DOHH2 (cell line): Measurements from ENCODE around the gene ST3GAL3.

Source experiments
- H3F3A ChIP-seq: fragments of 200-600 bp; sonication (generic), shearing (Covaris generic); 2 replicates; pipeline ENCODE4 v1.6.0; 2016; ENCODE audit warnings: antibody characterized with exemption, mild to moderate bottlenecking; ENCODE audit not compliant: control insufficient read depth, insufficient read depth
- H3K27ac ChIP-seq: fragments of 200-600 bp; sonication (generic); 2 replicates; pipeline ENCODE4 v1.5.1; 2014; ENCODE audit warnings: low read depth, mild to moderate bottlenecking, low read length, moderate library complexity
- H3K27me3 ChIP-seq: fragments of 200-600 bp; sonication (generic); 2 replicates; pipeline ENCODE4 v1.6.1; 2014; ENCODE audit warnings: mild to moderate bottlenecking, low read length, mixed read lengths; ENCODE audit not compliant: control insufficient read depth
- H3K36me3 ChIP-seq: fragments of 200-600 bp; sonication (generic); 2 replicates; pipeline ENCODE4 v1.6.1; 2014; ENCODE audit warnings: mild to moderate bottlenecking, low read length, moderate library complexity, mixed read lengths; ENCODE audit not compliant: control insufficient read depth
- H3K4me1 ChIP-seq: fragments of 200-600 bp; sonication (generic); 2 replicates; pipeline ENCODE4 v1.6.1; 2014; ENCODE audit warnings: mild to moderate bottlenecking, low read length, mixed read lengths; ENCODE audit not compliant: control insufficient read depth
- H3K4me2 ChIP-seq: fragments of 200-600 bp; sonication (generic); 2 replicates; pipeline ENCODE4 v1.6.0; 2014; ENCODE audit warnings: mild to moderate bottlenecking, low read length, moderate library complexity
- H3K4me3 ChIP-seq: fragments of 200-600 bp; sonication (generic); 2 replicates; pipeline ENCODE4 v1.5.1; 2014; ENCODE audit warnings: mild to moderate bottlenecking, low read length, mixed read lengths
- H3K79me2 ChIP-seq: fragments of 200-600 bp; sonication (generic); 2 replicates; pipeline ENCODE4 v1.6.1; 2014; ENCODE audit warnings: mild to moderate bottlenecking, low read length, mixed read lengths; ENCODE audit not compliant: control insufficient read depth
- H3K9me2 ChIP-seq: fragments of 200-600 bp; sonication (generic); replicated peaks from 2 replicates; pipeline ENCODE4 v1.6.1; 2014; ENCODE audit warnings: mild to moderate bottlenecking, low read length, mixed read lengths; ENCODE audit not compliant: control insufficient read depth
- H3K9me3 ChIP-seq: fragments of 200-600 bp; sonication (generic); 2 replicates; pipeline ENCODE4 v1.6.1; 2014; ENCODE audit warnings: antibody characterized with exemption, low read length, mixed read lengths; ENCODE audit not compliant: control insufficient read depth, insufficient read depth
- H4K20me1 ChIP-seq: fragments of 200-600 bp; sonication (generic); 2 replicates; pipeline ENCODE4 v1.6.0; 2014; ENCODE audit warnings: low read depth, mild to moderate bottlenecking, antibody characterized with exemption, low read length, moderate library complexity; ENCODE audit not compliant: control insufficient read depth, insufficient read depth
- EZH2phosphoT487 ChIP-seq: fragments of 200-600 bp; sonication (generic); IDR thresholded peaks from 2 replicates; pipeline ENCODE4 v1.6.1; 2017; ENCODE audit warnings: borderline replicate concordance, mild to moderate bottlenecking, antibody characterized with exemption, low read length, moderate library complexity, mixed read lengths
- TF ChIP-seq, protein P1 (sequence below): fragments of 200-600 bp; sonication (generic); IDR thresholded peaks from one replicate; pipeline ENCODE4 v1.5.1; 2014; ENCODE audit warnings: antibody characterized with exemption, mild to moderate bottlenecking, low read depth, low read length; ENCODE audit not compliant: poor library complexity, severe bottlenecking

ST3GAL3 gene

DNA sequence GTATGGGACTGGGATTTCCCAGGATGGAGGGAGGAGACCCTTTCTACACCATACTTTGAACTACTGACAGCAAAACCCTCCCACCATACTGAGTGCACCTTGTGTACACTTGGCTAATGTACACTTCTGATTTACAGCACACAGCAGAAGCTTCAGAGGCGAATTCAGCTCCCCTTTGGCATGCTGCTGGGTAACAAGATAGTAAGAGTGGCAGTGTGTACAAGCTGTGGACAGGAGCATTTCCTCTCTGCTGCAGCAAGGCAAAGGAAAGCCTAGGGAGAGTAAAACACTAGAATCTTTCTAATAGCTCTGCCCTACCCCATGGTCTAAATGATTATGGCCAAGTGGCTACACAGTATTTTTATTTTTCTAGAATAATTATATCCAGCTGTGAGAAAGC, 142.3 kb downstream of the ST3GAL3 start:
- Histone ChIP-seq H3K4me1 (peaks cover 18% of the 10 kb centered on the region), H3K27ac (no peak overlapping the region), H3K4me3 (no peak overlapping the region), H3K27me3 (no peaks in the 10 kb centered on the region), H3K4me2 (no peak overlapping the region), H3F3A (no peaks in the 10 kb centered on the region), H3K9me3 (no peaks in the 10 kb centered on the region), H3K79me2 (no peaks in the 10 kb centered on the region), H4K20me1 (no peaks in the 10 kb centered on the region), H3K9me2 (no peaks in the 10 kb centered on the region), H3K36me3 (peaks cover 3% of the 10 kb centered on the region; the same call in 1 of the 2 replicates)
- TF ChIP-seq, protein P1, sequence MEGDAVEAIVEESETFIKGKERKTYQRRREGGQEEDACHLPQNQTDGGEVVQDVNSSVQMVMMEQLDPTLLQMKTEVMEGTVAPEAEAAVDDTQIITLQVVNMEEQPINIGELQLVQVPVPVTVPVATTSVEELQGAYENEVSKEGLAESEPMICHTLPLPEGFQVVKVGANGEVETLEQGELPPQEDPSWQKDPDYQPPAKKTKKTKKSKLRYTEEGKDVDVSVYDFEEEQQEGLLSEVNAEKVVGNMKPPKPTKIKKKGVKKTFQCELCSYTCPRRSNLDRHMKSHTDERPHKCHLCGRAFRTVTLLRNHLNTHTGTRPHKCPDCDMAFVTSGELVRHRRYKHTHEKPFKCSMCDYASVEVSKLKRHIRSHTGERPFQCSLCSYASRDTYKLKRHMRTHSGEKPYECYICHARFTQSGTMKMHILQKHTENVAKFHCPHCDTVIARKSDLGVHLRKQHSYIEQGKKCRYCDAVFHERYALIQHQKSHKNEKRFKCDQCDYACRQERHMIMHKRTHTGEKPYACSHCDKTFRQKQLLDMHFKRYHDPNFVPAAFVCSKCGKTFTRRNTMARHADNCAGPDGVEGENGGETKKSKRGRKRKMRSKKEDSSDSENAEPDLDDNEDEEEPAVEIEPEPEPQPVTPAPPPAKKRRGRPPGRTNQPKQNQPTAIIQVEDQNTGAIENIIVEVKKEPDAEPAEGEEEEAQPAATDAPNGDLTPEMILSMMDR, result no peak
- TF ChIP-seq EZH2phosphoT487, result no peak

DNA sequence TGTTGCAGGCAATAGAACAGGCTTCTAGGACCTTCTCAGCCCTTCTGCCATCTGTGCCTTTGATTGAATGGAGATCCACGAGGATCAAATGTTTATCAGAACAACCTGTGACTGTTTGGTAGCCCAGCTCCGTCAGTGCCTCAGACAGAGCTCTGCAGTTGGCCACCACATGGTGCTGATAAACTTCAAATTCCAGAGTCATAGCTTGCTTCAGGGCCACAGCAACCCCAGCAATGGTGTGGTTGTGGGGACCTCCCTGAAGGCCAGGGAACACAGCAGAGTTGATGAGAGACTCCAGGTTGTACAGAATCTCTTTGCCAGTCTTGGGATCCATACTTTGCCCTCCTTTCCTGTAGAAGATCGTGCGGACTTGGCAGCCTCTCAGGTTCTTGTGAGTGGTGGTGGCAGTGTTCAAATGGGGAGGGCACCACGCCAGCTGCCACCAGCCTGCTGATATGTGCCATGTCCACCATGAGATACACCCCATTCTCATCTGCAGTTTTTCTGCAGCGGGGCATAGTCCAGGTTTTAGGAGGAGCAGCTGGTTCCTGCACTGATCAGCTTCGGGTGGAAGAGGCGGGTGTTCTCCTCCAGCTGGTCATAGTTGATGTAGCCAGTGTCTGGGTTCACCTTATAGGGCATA, 143.4 kb downstream of the ST3GAL3 start:
- Histone ChIP-seq H3K27ac (no peak overlapping the region), H3K36me3 (peaks cover 3% of the 10 kb centered on the region; the same call in 1 of the 2 replicates), H3F3A (no peaks in the 10 kb centered on the region), H3K27me3 (no peaks in the 10 kb centered on the region), H3K79me2 (no peaks in the 10 kb centered on the region), H3K4me2 (no peak overlapping the region), H3K4me3 (no peak overlapping the region), H4K20me1 (no peaks in the 10 kb centered on the region), H3K9me2 (no peaks in the 10 kb centered on the region), H3K4me1 (peaks cover 18% of the 10 kb centered on the region), H3K9me3 (no peaks in the 10 kb centered on the region)
- TF ChIP-seq, protein P1, result no peak
- TF ChIP-seq EZH2phosphoT487, result no peak

DNA sequence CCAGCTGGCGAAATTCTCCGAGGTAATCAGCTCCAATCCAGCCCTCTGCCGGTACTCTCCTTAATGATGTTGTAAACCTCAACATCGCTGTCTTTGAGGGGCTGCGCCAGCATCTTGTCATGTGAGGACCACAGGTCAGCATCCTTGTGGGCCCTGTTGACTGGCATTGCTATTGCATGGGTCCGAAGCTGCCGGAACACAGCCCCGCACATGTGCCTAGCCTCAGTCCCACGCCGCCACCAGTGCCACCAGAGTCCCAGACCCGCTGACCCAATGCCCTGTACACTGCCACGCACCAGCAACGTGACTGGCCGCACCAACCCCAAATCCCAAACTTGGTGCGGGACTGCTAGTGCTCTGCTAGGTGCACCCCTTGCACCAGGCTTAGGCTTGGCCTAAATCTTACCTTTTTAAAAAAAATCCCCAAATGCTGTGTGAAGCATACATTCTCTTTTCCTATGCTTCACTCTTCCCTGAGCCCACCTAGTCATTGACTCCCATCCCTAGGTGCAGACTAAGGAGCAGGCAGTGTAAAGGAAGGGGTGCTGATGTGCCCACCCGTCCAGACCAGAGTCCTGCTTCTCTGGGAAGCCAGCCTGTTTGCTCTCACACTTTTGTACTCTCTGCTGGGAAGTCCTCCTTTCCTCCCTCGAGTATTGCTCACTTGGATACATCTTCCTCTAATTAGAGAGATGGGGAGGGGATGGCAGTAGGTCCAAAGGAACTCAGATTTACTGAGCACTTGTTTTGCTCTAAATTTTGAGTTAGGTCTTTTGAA, 144.4 kb downstream of the ST3GAL3 start:
- Histone ChIP-seq H3K9me3 (no peaks in the 10 kb centered on the region), H3K79me2 (no peaks in the 10 kb centered on the region), H3K27ac (no peak overlapping the region), H3K4me3 (no peak overlapping the region), H3K4me1 (peaks cover 18% of the 10 kb centered on the region), H4K20me1 (no peaks in the 10 kb centered on the region), H3K36me3 (peaks cover 3% of the 10 kb centered on the region; the same call in 1 of the 2 replicates), H3F3A (no peaks in the 10 kb centered on the region), H3K4me2 (no peak overlapping the region), H3K27me3 (no peaks in the 10 kb centered on the region), H3K9me2 (no peaks in the 10 kb centered on the region)
- TF ChIP-seq, protein P1, result no peak
- TF ChIP-seq EZH2phosphoT487, result no peak
